K562 (cell line): ENCODE data around the gene SDHAF4. TPM values are rescaled to one million over a fixed set of nuclear protein-coding genes. Genes with fewer than 3 reads are reported as not detected.
A peak's percentile ranks its signal among the peaks of the same experiment; 100 is the strongest.

Experiments used
- CAMTA2 ChIP-seq: fragments of 250-450 bp; sonication (Bioruptor Pico); conservative IDR thresholded peaks from 2 replicates; pipeline ENCODE4 v1.5.1; 2022
- DMBX1 ChIP-seq: fragments of 250-450 bp; sonication (Bioruptor Pico); IDR thresholded peaks from 2 replicates; pipeline ENCODE4 v1.8.0; 2022; ENCODE audit warnings: inconsistent platforms, mild to moderate bottlenecking, moderate library complexity, borderline replicate concordance
- ETV5 ChIP-seq: sonication (generic); formaldehyde crosslinking; IDR thresholded peaks from 2 replicates; pipeline ENCODE4 v1.4.0; 2020; ENCODE audit warnings: low read depth, mild to moderate bottlenecking, missing genetic modification reagents
- FOXA3 ChIP-seq, 2 experiments: fragments of 450-650 bp in 1 of 2; sonication (generic) in 1 of 2; formaldehyde crosslinking; IDR thresholded peaks in 1 of 2; conservative IDR thresholded peaks in 1 of 2; 2 replicates each; pipeline versions ENCODE4 v1.4.0 to v1.8.0; 2020 to 2022; ENCODE audit warnings: mild to moderate bottlenecking in 2 of 2, missing genetic modification reagents in 1 of 2
- LCOR ChIP-seq: sonication (generic); formaldehyde crosslinking; IDR thresholded peaks from 2 replicates; pipeline ENCODE4 v1.8.0; 2022; ENCODE audit warnings: mild to moderate bottlenecking, missing genetic modification reagents
- MEIS2 ChIP-seq: fragments of 450-650 bp; IDR thresholded peaks from 2 replicates; pipeline ENCODE4 v1.6.1; 2014; ENCODE audit warnings: mild to moderate bottlenecking; ENCODE audit not compliant: partially characterized antibody
- NFRKB ChIP-seq: fragments of 450-650 bp; IDR thresholded peaks from 2 replicates; pipeline ENCODE4 v1.6.1; 2016; ENCODE audit warnings: low read depth
- RBM39 ChIP-seq: fragments of 200-400 bp; formaldehyde crosslinking; optimal IDR thresholded peaks from 2 replicates; pipeline ENCODE3; 2018; ENCODE audit warnings: low read depth, low read length
- SETDB1 ChIP-seq: IDR thresholded peaks from one replicate; pipeline ENCODE4 v1.6.1; 2012; ENCODE audit warnings: low read length, control low read depth, inconsistent platforms
- SUPT5H ChIP-seq: fragments of 450-650 bp; IDR thresholded peaks from 2 replicates; pipeline ENCODE4 v1.6.1; 2016
- TEAD4 ChIP-seq, 2 experiments: sonication (generic) in 1 of 2; formaldehyde crosslinking in 1 of 2; IDR thresholded peaks; 2 replicates each; pipeline versions ENCODE4 v1.6.1 to v1.8.0; 2012 to 2022; ENCODE audit warnings: borderline replicate concordance in 1 of 2, inconsistent platforms in 1 of 2, low read length in 1 of 2, mild to moderate bottlenecking in 1 of 2, missing genetic modification reagents in 1 of 2
- polyA plus RNA-seq, 8 experiments: library from polyadenylated mRNA; depleted of rRNA in 4 of 8; stranded (reverse) in 5 of 8; unstranded in 3 of 8; fragments of >200 nt; fragmentation: Nextera tagmentation in 2 of 8; fragmentation: Illumina TruSeq in 1 of 8; extraction: Ambion mirVana in 2 of 8; extraction: Trizol in 1 of 8; gene quantifications; 2 replicates each; pipeline versions ENCODE4 v1.2.1 to v1.2.3, GENCODE V29; 2011 to 2014; ENCODE audit warnings: inconsistent platforms in 1 of 8, missing spikeins in 1 of 8
- total RNA-seq, 7 experiments: library from RNA; depleted of rRNA in 6 of 7; stranded (reverse); fragments of >200 nt in 6 of 7; fragmentation: Illumina TruSeq in 2 of 7; extraction: Trizol in 2 of 7; gene quantifications; 2 replicates each; pipeline versions ENCODE4 v1.2.1 to v1.2.3, GENCODE V29; 2011 to 2021; ENCODE audit warnings: low replicate concordance in 1 of 7
- TF ChIP-seq, protein P1 (sequence below), 2 experiments: fragments of 450-650 bp in 1 of 2; sonication (generic) in 1 of 2; formaldehyde crosslinking; conservative IDR thresholded peaks; 2 replicates each; pipeline versions ENCODE4 v1.4.0 to v1.8.1; 2020 to 2022; ENCODE audit warnings: mild to moderate bottlenecking in 1 of 2, missing genetic modification reagents in 1 of 2
- TF ChIP-seq, protein P2 (sequence below), 2 experiments: fragments of 450-650 bp; formaldehyde crosslinking in 1 of 2; IDR thresholded peaks; 2 replicates each; pipeline versions ENCODE4 v1.4.0 to v1.6.1; 2014 to 2020; ENCODE audit warnings: mild to moderate bottlenecking in 2 of 2, borderline replicate concordance in 1 of 2, low read depth in 1 of 2
- TF ChIP-seq, protein P3 (sequence below): fragments of 250-450 bp; sonication (Bioruptor Pico); IDR thresholded peaks from 2 replicates; pipeline ENCODE4 v1.5.0; 2020; ENCODE audit warnings: mild to moderate bottlenecking
- TF ChIP-seq, protein P4 (sequence below): sonication (generic); formaldehyde crosslinking; IDR thresholded peaks from 2 replicates; pipeline ENCODE4 v1.4.0; 2020; ENCODE audit warnings: mild to moderate bottlenecking, missing genetic modification reagents

SDHAF4 gene
- total and polyA plus RNA-seq, 9 of the 15 experiments (the other 6 are each of a cell fraction or from before 2014, with no cell fraction given) = 3.5 to 12.0 (median 6.2) TPM

DNA sequence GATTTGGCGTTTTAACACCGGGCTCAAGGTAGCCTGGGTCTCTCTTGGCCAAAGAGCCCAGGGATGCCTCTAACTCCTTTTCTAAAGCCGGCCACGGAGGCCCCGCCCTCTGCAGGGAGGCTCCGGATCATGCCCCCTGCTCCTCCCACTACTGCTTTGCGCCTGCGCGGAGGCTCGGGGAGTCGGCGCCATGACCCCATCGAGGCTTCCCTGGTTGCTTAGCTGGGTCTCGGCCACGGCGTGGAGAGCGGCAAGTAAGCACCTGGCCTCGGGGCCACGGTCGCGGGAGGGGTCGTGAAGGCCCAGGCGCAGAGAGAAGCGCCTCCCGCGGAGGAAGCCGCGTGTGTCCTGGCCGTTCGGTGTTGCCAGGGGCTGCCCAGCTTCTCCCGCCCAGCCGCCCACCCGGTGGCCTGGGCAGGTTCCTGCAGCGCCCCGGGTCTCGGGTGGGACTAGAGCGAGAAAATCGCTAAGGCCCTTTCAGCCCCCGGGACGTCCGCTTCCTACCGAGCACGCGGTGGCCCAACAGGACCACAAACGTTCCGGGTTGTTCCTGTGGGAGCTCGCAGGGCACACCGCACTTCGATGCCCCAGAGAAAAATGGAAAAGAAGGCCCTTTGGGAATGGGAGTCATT lies at the start of gene SDHAF4 (continued):
- TF ChIP-seq SETDB1 (no peak), TEAD4 (IDR thresholded peaks at IDR 0.05; ENCODE audit: low read length) (peak; percentile 31; the same call in 1 of the 2 replicates), TEAD4 (CRISPR knock-in tag; IDR thresholded peaks at IDR 0.05; ENCODE audit: borderline replicate concordance) (no peak), LCOR (CRISPR knock-in tag) (0 out of 2 replicates have a peak, but pooled peaks have one; percentile 3), CAMTA2 (CRISPR knock-in tag) (no peak), DMBX1 (no peak), NFRKB (0 out of 2 replicates have a peak, but pooled peaks have one; percentile 64), MEIS2 (peak; percentile 62), FOXA3 (CRISPR knock-in tag; conservative IDR thresholded peaks at IDR 0.05 in 1 of 2, IDR thresholded peaks at IDR 0.05 in 1 of 2) (no peak), RBM39 (no peak), SUPT5H (peak; percentile 95), ETV5 (CRISPR knock-in tag) (no peak)
- TF ChIP-seq, protein P1, sequence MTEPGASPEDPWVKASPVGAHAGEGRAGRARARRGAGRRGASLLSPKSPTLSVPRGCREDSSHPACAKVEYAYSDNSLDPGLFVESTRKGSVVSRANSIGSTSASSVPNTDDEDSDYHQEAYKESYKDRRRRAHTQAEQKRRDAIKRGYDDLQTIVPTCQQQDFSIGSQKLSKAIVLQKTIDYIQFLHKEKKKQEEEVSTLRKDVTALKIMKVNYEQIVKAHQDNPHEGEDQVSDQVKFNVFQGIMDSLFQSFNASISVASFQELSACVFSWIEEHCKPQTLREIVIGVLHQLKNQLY (CRISPR knock-in tag; conservative IDR thresholded peaks at IDR 0.05) = no peak
- TF ChIP-seq, protein P2, sequence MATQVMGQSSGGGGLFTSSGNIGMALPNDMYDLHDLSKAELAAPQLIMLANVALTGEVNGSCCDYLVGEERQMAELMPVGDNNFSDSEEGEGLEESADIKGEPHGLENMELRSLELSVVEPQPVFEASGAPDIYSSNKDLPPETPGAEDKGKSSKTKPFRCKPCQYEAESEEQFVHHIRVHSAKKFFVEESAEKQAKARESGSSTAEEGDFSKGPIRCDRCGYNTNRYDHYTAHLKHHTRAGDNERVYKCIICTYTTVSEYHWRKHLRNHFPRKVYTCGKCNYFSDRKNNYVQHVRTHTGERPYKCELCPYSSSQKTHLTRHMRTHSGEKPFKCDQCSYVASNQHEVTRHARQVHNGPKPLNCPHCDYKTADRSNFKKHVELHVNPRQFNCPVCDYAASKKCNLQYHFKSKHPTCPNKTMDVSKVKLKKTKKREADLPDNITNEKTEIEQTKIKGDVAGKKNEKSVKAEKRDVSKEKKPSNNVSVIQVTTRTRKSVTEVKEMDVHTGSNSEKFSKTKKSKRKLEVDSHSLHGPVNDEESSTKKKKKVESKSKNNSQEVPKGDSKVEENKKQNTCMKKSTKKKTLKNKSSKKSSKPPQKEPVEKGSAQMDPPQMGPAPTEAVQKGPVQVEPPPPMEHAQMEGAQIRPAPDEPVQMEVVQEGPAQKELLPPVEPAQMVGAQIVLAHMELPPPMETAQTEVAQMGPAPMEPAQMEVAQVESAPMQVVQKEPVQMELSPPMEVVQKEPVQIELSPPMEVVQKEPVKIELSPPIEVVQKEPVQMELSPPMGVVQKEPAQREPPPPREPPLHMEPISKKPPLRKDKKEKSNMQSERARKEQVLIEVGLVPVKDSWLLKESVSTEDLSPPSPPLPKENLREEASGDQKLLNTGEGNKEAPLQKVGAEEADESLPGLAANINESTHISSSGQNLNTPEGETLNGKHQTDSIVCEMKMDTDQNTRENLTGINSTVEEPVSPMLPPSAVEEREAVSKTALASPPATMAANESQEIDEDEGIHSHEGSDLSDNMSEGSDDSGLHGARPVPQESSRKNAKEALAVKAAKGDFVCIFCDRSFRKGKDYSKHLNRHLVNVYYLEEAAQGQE (IDR thresholded peaks at IDR 0.05; ENCODE audit: borderline replicate concordance) = no peak
- TF ChIP-seq, protein P2 (CRISPR knock-in tag; IDR thresholded peaks at IDR 0.05; ENCODE audit: low read depth) = no peak; the same call in 1 of the 2 replicates
- TF ChIP-seq, protein P3, sequence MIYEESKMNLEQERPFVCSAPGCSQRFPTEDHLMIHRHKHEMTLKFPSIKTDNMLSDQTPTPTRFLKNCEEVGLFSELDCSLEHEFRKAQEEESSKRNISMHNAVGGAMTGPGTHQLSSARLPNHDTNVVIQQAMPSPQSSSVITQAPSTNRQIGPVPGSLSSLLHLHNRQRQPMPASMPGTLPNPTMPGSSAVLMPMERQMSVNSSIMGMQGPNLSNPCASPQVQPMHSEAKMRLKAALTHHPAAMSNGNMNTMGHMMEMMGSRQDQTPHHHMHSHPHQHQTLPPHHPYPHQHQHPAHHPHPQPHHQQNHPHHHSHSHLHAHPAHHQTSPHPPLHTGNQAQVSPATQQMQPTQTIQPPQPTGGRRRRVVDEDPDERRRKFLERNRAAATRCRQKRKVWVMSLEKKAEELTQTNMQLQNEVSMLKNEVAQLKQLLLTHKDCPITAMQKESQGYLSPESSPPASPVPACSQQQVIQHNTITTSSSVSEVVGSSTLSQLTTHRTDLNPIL (CRISPR knock-in tag) = no peak
- TF ChIP-seq, protein P4, sequence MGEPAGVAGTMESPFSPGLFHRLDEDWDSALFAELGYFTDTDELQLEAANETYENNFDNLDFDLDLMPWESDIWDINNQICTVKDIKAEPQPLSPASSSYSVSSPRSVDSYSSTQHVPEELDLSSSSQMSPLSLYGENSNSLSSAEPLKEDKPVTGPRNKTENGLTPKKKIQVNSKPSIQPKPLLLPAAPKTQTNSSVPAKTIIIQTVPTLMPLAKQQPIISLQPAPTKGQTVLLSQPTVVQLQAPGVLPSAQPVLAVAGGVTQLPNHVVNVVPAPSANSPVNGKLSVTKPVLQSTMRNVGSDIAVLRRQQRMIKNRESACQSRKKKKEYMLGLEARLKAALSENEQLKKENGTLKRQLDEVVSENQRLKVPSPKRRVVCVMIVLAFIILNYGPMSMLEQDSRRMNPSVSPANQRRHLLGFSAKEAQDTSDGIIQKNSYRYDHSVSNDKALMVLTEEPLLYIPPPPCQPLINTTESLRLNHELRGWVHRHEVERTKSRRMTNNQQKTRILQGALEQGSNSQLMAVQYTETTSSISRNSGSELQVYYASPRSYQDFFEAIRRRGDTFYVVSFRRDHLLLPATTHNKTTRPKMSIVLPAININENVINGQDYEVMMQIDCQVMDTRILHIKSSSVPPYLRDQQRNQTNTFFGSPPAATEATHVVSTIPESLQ (CRISPR knock-in tag) = no peak
